Melanocyte of skin (primary cell): Measurements from ENCODE around the gene ALDH3B1. TPM values are rescaled to one million over a fixed set of nuclear protein-coding genes. Genes with fewer than 3 reads are reported as not detected.

Experiments
- small RNA-seq, 2 donors: library from RNA; depleted of rRNA; stranded (forward); fragments of <200 nt; gene quantifications; one replicate each; pipeline ENCODE3, GENCODE V24; 2012
- total RNA-seq, 2 donors: library from RNA; depleted of rRNA; stranded (reverse); fragments of >200 nt; gene quantifications; 2 replicates each; pipeline ENCODE4 v1.2.3, GENCODE V29; 2012

The ALDH3B1 gene
- total RNA-seq = 10 to 100 TPM in 1 of 2 donors, 1 to 10 TPM in 1; 6.7 to 11.4 TPM

DNA sequence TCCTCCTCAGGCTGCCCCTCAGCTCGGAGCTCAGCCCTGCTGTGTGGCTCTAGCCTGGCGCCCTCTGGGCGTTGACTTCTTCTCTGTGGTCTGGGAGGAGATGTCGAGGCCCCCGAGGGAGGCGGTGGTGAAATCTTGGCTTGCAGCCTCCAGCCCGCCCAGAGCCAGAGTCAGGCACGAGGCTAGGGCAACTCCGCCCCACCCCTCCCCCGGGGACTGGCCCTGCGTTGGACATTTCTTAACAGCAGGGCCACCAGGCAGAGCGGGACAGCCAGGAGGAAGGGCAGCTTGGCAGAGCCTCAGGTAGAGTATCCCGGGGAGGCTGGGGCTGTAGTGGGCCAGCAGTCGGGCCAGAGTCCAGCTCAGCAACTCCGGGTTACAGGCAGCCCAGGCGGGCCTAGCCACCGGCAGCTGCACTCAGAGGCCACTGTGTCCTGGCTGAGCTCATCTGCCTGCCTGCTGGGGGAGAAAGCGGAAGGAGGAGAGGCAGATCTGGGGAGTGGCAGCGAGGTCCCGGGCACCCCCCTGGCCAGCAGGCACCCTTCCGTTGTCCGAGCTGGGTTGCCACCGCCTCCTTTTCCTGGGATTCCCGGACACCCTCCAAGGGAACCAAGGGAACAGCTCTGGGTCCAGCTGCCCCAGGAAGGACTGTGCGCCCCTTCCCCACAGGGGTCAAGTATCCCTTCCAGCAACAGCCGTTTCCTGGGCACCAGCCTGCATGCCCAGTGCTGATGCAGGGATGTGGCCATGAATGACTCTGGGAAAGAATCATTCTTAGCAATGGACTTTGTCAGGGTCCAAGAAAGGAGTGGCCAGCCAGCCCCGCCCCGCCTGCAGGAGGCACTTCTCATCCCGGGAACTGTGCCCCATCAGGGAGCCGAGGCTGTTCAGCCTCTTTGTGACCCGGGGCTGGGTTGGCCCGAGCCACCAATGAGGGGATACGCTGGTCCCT lies at the start of gene ALDH3B1:
ALDH3B1 (plus strand) TSS at position 238 of the 952 bp plus-strand sequence. CDS start 4,971 bp downstream, outside the sequence.

DNA sequence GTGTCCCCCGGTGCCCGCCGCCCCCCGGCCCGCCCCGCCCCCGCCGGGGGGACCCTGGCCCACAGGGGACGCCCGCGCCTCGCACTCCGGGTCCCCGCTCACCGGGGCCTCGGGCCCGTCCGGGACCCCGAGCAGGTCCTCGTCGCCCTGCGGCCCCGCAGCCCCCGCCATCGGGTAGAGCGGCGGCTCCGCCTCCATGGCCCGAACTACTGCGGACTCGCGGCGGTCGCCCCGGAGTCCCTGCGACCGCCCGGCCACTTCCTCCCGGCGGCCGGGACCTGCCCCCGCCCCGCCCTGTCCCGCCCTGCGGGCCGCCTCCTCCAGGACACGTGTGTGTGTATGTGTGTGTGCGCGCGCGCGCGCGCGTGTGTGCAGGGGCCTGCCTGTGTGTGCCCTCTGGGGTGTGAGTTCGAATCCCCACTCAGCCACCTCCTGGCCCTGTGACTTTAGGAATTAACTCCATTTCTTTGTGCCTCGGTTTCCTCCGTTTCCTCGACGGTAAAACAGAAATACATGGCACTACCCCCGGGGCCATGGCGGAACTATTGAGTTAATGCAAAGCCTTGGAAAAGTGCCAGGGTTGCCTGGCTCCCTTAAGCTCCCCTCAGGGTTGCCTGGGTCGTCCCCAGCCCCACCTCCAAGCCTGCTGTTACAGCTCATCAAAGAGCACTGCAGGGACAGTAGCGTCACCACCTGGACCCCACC lies 6.1 kb upstream of the ALDH3B1 start, which contains the start of gene UNC93B1:
UNC93B1 (minus strand) TSS at position 252 of the 705 bp plus-strand sequence; CDS start at position 198, 54 bp downstream.

DNA sequence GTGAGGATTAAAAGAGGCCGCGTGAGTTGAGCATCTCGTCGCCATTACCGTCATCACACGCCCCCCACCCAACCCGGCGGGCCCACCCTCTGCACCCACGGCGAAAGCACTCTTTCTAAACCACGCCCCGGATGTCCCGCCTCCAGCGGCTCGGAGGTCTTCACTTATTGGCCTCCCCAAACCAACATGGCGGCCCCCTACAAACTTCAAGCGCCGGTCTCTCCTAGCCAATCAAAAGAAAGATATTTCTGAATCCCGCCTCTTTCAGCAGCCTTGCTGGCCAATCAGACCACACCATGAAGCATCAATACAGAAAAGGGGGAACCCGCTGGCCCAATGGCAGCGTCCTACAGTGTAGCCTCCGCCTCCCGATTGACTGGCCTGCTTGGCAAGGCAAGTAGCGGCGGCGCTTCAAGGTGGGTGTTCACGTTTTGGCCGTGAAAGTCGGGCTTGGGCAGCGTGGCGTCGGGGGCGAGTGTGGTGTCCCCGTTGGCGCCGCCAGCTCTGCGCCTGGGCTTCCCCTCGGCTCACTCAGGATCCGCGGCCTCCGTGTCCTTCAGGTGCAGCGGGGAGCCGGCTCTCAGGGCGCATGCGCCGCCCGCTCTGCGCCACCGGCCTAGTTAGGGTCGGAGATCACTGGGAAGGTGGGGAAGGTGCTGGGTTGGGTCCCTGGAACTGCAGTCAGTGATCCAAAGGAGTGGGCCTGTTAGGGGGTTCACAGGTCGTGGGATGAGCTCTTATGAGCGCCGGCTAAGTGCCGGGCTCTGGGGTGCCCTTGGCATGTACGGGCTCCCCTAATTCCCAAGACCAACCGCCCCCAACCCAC lies 20.4 kb downstream of the ALDH3B1 start, which contains the start of gene NDUFS8:
NDUFS8 (plus strand) TSS at position 364 of the 826 bp plus-strand sequence. CDS start 1,471 bp downstream, outside the sequence.

GRCh38 chr11:68038718-68039525 lies 28.8 kb downstream of the ALDH3B1 start, which contains the start of gene TCIRG1:
TCIRG1 (plus strand) TSS chr11:68039025; CDS start chr11:68041272, 2,247 bp downstream.

Small RNAs within 50 kb of the gene (small RNA-seq; reads per million reads assigned to genes)
- 0 to 0.06 reads per million in 2 donors for gene MIR6753

Other genes with a start within 250 kb of the ALDH3B1 start
- gene UNC93B1, start 6.2 kb upstream of the ALDH3B1 start, total RNA-seq = 10 to 100 TPM; 68.5 to 98.6 TPM
- 100 to 1,000 TPM; 122 to 138 TPM for gene NDUFS8, start 20.4 kb downstream of the ALDH3B1 start, total RNA-seq
- 10 to 100 TPM; 36.1 to 50.3 TPM for gene TCIRG1, start 28.7 kb downstream of the ALDH3B1 start, total RNA-seq
- gene CHKA, start 111.1 kb downstream of the ALDH3B1 start, total RNA-seq = 10 to 100 TPM; 35.3 to 36.5 TPM
- 10 to 100 TPM; 16.0 to 17.6 TPM for gene KMT5B, start 203.0 kb downstream of the ALDH3B1 start, total RNA-seq